Effector CD8-positive, alpha-beta T cell (primary cell): ENCODE data around the gene P4HA3.

Source experiments
- DNase-seq: peaks from one replicate; lab custom pipeline; 2025; lab: John Stamatoyannopoulos, UW

P4HA3 gene

DNA sequence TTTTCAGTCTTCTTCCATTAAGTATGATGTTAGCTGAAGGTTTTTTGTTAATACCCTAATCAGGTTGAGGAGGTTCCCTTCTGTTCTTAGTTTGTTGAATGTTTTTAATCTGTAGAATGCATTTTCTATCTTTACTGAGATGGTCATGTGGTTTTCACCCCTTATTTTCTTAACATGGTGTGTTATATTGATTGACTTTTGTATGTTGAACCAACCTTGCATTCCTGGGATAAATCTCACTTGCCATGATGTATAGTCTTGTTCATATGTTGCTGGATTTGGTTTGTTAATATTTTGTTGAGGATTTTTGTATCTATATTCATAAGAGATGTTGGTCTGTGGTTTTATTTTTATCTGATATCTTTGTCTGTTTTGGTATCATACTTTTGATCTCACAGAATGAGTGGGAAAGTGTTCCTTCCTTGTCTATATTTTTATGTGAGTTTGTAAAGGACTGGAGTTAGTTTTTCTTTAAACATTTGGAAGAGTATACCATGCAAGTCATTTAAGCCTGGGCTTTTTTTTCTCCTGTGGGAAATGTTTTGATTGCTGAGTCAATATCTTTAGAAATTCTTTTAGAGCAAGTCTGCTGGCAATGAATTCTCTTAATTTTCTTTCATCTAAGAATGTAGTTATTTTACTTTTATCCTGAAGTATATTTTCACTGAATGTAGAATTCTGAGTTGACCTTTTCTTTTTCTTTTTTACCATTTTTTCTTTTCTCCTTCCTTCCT, 5.5 kb upstream of the P4HA3 start:
- DNase-seq = no peak

DNA sequence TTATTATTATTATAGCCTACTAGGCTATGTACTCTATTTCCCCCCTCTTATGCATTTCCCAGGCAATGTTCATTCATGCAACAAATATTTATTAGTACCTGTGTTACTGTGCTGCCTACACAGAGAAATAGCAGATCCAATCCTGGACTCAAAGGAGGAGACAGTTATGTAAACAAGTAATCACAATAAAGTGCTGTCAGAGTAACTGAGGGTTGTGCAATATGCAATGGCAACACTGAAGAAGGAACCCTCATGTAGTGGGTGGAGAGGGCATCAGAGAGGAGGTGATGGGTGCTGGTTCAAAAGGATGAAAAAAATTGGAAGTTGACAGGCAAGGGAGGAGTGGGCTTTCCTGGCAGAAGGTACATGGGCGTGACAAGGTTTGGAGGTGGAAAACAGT, 886 bp upstream of the P4HA3 start:
- no peak for DNase-seq

DNA sequence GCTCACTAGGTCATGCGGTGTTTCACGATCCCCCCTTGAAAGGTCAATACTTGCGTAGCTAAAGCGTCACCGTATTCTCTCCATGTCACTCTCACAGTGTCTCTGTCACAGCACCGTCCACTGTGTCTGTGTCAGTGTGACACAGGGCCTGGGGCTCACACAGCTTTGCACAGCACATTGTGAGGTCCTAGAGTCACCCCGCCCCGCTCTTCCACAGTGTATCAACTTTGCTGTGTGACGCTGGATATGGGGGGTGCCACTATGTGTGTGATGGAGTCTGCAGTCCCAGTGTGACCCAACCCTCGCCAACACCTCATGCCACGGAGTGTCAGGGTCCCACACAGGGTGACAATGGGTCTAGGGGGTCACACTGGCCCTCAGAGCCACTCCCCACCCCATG, 583 bp downstream of the P4HA3 start:
- no peak for DNase-seq

DNA sequence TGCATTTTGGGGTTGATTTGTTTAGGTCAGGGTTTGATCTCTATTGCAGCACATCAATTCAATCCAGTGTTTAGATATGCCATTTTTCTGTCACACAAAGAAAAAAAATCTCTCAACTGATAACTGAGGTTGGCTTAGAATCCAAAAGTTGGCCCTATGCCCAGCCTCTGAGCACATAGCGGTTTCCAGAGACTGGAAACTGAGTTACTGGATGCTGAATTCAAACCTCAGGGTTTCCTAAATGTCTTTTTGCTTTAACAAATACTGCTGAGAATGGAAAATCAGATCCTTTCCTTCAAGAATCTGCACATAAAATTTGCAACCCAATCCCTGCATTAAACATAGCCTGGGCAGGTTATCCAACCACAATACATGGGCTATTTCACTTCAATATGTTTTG, 4.0 kb downstream of the P4HA3 start:
- no peak for DNase-seq

DNA sequence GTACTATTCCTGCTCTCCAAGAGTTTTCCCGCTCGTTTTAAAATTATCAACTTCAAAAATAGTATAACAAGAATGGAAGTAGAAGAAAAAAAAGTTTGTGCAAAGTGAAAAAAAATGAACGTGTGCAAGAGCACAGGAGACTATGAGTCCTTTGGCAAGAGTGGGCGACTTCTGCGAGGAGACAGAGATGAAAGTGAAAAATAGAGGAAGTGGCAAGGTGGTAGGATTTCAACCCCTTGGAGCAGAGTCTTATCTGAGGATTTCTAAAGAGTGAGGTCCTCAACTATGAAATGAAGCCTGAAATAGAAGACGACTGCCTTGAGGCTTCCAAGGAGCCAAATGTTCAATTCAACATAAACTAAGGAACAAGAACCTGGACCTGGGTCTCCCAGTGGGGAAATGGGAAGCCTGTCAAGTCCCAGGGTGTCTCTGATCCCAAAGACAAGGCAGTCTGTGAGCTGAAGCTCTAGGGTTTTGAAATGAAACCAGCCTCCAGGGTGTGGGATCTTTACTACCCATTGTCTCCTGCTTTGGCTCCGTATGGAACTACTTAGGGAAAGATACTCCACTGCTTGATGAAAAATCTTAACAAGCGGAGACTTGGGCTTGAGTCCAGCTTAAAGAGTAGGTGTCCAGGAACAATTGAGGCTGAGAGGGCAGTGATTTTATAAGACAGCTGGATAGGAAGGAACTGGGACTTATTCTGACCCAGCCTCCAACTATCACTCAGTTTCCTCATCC, 4.8 kb downstream of the P4HA3 start:
- DNase-seq = no peak

DNA sequence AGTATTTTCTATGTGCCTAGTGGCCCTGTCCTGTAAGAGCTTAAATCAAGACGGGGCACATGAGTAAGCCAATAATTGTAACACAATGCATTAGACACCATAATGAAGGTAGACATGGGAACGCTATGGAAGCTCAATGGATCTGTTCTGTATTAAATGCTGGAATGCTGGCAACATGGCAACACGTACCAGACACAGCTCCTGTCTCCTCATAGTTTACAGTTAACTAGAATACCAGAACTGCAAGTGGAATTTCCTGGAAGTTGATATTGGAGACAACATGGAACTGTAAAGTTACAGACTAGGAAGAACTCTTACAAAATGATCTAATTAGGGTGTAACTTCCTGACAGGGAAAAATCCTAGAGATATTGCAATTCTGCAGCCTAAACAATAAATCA, 12.4 kb downstream of the P4HA3 start:
- DNase-seq = no peak

DNA sequence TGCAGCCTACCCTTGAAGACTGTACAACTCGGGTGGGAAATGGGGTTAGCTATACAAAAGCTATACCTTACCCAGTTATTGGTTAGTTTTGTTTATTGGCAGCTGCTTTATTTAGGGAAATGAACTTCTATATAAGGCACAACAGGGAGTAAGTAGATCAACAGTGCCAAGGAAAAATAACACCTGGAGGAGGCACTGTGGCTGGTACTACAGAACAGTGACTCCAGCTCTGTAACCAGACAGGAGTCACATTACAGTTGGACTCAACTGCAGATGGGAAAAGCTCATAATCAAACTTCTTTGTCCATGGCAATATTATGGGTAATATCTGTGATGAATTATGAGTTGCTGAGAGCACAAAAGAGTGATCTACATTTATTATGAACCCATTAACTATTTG, 14.0 kb downstream of the P4HA3 start:
- DNase-seq = no peak

DNA sequence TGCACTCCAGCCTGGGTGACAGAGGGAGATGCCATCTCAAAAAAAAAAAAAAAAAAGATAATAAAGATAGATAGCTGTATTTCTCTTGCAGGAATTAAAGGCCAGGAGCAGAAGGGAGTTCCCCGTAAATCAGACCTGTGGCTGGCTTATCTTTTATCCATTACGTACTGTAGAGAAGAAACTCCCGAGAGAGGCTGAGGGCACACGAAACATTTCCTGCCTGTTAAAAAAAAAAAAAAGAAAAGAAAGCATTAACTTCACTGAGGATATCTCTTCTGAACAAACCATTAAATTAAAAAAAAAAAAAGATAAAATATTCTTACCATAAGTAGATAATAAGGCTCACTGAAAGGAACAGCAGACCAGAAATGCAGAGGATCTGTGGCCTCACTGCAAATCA, 22.5 kb downstream of the P4HA3 start:
- no peak for DNase-seq

DNA sequence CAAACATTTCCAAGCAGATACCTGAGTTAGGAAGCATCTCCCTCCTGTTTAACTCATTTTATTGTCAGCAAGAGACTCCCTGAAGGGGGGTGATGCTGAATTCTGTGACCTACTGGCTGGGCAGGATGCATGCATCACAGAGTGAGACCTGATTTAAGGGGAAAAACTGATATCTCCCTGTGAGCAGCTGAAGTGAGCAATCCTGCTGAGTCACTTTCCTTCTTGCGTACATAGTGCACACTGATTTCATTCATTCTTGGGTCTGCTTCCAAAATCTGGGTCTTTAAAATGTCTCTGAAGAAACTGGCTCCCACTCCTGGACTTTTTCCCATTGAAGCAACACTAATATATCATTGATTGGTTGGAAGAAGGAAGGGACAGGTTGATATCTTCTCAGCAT, 23.3 kb downstream of the P4HA3 start:
- DNase-seq = no peak

DNA sequence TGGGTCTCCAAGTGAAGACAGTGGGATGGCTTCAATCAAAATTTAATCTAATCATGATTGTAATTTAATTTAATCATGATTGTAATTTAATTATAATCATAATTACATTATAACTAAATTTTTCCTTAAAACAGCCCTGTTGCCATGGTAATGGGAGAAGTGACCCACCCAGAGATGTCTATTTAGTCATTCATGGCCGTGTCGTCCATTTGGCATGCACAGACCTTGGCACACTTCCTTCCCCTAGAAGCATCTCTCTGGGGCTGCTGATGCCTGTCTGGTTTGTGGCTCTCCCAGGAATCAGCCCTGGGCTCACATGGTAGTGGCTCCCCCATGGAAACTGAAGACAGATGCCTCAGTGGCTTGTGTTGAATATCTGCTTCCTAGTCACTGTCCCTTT, 27.0 kb downstream of the P4HA3 start:
- DNase-seq = no peak

DNA sequence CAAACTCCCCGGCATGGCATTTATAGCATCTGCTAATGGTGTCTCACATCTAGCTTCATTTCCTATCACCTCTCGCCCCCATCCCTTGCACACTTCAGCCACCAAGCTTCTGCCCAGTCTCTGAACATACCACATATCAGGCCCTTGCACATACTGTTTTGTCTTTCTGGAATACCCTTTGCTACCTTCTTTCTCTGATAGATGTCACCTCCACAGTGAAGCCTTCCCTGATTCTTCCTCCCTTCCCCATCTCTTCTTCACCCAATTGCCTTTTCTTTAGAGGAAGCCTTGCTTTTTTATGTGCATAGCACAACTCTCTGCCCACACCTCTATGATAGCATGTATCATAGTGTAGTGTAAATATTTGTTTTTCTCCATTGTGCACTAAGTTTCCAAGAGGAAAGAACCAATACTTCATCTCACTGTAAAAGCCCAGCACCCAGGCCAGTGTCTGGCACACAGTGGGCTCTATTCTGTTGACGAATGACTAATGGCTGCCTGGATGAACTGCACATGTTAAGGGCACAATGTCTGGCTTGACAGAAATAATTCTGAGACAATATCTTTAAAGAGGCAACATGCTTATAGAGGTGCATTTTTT, 27.8 kb downstream of the P4HA3 start:
- DNase-seq = no peak

DNA sequence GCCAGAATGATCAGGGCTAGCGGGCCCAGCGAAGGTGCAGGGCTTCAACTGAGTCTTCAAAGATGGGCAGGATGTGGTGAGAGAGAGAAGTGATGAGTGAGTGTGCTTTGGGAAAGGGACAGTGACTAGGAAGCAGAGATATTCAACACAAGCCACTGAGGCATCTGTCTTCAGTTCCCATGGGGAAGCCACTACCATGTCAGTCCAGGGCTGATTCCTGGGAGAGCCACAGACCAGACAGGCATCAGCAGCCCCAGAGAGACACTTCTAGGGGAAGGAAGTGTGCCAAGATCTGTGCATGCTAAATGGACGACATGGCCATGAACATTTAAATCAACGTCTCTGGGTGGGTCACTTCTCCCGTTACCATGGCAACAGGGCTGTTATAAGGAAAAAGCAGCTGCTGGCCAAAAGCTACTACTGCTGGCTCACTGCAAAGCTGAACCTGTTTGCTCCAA, 28.5 kb downstream of the P4HA3 start:
- no peak for DNase-seq

DNA sequence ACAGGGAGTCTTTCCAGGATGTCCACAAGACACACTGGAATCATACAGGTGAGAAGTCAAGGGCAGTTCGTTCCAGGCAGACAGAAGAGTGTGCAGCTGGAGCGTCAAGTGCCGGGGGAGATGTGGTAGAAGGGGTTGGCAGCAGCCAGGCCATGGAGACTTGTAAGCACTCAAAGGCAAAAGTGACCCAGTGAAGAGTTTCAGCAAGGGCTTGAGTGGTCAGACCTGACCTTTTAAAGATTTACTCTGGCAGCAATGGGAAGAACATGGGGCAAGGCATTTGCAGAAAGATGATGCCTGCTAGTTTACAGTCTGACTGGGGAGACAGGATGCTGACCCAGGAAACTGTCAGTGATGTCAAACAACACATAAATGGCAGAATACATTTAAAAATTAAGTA, 29.0 kb downstream of the P4HA3 start:
- DNase-seq = no peak

DNA sequence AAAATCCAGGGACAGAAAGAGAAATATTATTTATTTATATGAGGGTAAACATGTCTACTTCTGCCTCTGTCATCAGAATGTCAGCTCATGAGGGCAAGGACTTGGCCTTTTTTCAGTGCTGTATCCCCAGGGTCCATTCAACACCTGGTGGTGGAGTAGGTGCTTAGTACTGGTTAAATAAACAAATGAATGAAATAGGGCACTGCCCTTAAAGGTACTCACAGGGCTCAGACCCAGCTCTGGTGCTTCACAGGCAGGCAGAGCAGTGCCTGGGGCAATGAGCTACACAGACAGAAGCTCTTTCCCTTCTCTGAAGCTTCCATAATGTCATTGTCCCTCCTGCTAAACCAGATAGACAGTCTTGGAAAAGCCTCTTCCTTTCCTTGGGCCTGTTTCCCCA, 30.9 kb downstream of the P4HA3 start:
- no peak for DNase-seq

DNA sequence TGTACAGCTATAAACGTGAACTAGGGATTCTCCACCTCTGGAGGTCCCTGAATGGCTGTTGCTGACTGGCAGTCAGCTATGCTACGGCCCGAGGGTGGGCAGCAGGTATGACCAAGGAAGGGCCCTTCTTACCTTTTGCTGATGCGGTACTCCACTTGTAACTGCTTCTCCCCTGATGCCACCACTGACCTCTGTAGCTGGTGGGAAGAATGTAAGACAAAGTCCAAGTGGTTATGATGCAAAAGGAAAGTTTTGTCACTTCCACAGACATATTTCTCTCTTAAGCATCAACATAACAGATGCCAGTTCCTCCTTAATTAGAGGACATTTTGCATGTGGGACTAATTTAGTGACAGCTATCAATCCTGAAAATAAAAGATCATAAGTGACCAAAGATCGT, 32.2 kb downstream of the P4HA3 start:
- DNase-seq = no peak

DNA sequence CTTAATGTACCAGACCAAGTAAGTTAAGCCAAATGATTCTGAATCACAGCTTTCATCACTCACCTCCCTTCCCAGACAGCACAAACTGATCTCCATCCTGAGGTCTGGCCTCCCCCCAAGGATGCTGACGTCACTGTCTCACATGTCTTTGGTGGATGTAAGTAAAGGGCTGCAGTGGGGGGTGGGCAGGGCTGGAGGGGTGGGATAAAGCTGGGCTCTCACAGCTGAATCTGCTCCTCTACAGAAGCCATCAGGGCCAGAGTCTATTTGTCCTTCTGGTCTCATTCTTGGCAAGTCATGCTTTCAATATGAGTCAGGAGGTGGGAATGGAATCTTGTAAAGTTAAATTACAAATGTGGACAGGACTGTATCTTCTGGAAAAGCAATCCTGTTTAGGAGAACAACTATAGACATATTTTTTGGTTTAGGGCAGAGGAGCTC, 32.7 kb downstream of the P4HA3 start:
- no peak for DNase-seq

DNA sequence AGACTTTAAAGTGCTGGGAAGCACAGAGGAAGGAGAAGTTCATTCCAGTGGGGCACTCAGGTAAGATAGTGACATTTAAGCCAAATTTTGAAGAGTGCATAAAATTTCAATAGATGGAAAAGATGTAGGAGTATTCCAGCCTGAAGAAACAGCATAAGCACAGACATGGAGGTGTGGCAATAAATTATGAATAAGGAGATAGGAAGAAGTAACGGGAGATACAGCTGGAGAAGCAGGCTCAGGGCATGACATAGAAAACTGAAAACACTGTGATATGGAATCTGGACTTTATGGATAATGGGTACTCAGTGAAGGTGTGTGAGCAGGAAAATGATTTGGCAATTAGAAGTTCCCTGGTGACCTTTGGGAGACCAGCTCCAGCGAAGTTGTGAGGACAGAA, 33.3 kb downstream of the P4HA3 start:
- no peak for DNase-seq

DNA sequence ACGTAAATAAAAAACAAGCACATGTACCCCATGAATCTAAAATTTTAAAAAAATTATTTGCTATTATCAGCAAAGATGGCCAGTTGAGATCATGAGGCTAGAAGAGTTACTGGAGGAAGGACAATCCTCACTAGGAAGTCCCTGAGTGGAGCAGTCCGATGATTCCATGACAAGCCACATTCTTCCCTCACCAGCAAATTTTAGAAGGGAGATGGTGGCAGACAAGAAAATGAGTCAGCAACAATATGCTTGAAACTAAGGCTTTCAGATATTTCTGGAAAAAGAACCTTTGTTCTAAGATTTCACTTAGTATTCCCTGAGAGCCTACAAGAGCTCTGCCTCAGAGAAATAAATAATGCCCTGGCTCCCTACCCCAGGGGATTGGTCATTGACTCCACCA, 34.9 kb downstream of the P4HA3 start:
- no peak for DNase-seq

DNA sequence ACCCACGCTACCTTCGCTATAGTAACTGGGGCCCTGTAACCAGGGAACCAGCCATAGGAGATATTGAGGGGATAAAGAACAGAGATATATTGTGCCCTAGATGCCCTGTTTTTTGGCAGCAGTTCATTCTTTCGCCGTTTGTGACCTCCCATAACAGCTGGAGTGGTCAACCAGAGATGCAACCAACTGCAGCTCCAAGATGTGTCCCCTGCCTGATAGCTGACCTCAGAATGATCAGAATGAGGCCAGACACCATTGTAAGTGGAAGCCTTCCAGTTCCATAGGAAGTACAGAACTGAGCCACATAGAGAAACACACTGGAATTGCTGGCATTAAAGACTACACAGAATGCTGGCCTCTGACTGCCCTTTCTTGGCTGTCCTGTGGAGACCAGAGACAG, 39.2 kb downstream of the P4HA3 start:
- DNase-seq = no peak

DNA sequence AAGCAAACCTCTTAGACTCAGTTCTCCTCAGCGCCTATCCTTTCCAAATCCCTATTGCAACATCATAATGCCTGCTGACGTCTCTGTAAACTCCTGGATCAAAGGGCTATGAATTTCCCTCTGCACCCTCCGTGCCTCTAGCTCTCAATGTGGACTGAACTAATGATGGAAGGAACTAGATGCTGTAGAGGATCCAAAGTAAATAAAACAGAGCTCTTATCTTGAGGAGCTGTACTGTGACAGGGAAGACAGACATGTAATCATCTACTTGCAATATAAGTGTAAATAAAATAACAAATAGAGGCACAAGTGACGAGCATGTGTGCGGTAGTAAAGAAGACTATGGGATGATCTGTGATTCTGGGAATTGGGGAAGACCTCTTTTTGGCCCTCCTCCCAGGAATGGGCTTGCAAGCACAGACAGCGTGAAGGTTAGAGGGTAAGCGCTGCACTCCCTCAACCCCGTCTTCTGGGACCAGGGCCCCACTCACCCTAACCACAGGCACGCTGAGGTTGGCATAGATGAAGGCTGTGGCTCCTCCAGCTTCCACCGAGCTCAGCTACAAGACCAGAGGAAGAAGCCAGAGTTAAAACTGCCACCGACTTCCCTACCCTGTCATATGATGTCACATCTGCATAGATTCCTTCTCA, 42.2 kb downstream of the P4HA3 start:
- no peak for DNase-seq

DNA sequence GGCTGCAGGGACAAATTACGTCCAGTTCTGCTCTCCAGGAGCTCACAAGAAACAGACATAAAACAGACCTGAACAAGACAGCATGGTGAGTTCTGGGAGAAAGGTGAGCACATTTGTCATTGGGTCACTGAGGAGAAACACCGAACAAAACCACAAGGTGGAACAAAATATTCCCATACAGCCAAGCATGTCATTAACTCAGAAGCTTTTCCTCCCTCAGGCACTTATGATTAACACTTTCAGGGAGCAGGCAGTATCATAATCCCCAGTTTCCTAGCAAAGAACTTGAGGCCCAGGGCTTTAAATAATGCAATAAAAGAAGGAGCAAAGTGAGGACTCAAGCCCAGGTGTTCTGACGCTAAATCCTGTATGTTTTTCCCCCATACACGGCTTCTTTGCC, 43.0 kb downstream of the P4HA3 start:
- no peak for DNase-seq

DNA sequence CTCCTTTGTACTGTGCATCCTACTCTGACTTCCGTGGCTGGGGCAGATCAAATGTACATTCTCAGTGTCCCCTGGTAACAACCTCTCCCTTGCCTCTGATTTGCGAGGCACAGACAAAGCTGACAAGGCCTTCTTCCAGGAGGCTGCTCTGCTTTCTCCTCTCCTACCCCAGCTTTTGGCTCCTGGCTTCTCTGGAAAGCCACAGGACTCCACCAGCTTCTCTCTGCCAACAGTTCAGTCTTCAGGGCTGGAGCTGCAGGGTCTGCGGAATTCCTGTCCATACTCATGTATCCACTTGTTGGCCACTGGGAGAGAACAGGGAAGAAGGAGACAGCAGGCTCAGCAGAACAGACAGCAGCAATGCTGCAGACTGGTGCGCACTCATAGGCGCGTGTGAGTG, 44.4 kb downstream of the P4HA3 start:
- DNase-seq = no peak

DNA sequence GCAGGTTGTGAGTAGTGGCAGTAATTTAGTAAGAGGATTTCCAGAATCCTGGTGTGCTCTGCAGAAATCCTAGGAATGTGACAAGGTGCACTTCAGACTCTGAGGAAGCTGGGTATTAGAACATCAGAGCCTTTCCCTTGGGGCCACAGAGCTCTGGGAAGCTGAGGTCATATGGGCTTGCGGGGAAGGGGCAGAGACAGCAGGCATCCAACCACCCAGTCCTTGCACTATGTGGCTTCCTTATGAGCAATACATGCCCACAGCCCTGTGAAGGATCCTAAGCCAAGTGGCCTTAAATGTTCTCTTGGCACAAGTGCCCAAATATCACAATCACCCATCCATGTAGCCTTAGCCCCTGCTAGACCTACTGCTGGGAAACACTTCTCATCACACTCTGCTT, 46.2 kb downstream of the P4HA3 start:
- DNase-seq = no peak
